Cerebellar cortex (tissue), 1 donor: ENCODE data around the gene CASQ1.
A peak's percentile ranks its signal among the peaks of the same experiment; 100 is the strongest.

Source experiments
- DNase-seq: peaks from one replicate; pipeline ENCODE4 v3.0.0-alpha.2; 2015; ENCODE audit warnings: low spot score

CASQ1 gene

DNA sequence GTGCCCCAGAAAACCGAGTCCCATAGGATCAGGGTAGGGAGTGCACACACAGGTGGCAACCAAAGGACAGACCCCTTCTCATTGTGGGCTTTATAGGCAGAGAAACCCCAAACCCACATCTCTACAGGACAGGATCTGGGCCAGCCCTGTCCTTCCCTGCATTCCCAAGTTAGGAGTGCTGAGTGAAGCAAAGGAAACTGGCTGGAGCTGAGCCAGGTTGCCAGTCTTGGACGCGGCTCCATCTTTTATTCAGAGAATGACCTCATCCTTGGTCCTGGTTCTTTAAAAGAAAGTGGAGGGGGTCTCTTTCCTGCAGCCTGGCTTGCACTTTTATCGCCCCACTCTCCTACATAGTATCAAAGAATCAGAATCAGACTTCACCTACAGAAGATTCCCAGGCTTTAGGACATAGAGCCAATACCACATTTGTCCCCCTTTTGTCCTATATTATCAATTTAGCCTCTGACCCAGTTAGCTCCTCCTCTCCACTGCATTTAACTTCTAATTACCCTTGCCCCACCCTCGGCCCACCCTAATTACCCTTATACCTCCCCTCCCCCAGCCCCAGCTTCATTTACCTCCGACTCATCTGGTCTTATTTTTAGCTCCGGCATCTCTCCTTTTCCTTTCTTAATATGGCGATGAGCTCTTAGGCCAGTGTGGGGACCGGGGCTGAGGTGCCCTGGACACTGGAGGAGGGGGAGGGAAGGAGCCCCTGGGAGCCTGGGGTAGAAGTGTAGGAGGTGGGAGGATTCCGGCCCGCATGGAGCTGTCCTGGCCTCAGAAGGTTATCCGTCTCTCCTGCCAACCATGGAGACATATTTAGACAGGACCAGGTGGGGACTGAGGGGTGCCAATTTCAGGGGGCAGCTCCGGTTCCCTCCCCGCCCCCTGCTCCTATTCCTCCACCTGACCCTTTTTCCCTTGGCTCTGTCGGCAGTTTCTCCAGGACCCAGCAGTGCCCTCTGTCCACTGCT is at the start of gene CASQ1:
CASQ1 (plus strand) TSS at position 927 of the 977 bp plus-strand sequence. CDS start 177 bp downstream, outside the sequence.
- DNase-seq: peak; percentile 73

DNA sequence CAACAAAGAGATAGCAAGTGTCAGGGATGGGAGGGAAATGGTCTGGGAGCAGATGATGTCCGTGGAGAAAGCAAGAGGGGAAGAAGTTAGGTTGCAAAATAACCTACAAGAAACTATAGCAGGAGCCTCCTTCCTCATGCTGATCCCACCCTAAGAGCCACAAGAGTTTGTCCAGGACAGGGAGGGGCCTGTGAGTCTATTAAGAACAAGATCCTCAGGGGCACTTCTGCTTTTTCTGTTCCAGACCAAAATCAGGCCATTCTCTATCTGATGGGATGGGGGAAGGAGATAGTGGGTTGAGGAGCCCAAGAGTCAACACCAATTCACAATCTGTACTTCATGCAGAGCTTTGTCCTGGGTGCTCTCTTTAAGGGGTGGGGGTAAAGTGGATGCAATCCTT is 46.7 kb upstream of the CASQ1 start:
- no peak for DNase-seq

DNA sequence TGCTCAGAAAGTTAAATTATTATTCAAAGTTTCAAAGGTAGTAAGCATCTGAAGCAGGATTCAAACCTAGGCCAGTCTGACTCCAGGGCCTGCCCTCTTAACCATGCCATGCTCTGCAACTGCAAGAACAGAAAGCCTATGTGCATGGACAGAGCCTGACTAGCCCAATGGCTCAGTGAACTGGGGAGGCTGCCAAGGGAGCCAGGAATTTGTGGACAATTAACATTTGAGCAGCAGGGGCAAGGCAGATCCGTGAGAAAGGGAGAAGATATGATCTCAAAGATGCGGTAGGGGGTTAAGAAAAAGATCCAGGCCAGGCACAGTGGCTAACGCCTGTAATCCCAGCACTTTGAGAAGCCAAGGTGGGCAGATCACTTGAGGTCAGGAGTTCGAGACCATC is 45.5 kb upstream of the CASQ1 start:
- no peak for DNase-seq

DNA sequence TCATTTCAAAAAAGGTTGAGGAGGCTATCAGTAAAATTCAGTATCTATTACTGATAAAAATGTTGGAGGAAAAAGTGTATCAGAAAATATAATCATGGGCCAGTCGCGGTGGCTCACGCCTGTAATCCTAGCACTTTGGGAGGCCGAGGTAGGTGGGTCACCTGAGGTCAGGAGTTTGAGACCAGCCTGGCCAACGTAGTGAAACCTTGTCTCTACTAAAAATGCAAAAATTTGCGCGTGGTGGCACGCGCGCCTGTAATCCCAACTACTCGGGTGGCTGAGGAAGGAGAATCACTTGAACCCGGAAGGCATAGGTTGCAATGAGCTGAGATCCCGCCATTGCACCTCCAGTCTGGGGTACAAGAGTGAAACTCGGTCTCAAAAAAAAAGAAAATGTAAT is 44.3 kb upstream of the CASQ1 start:
- DNase-seq: no peak

DNA sequence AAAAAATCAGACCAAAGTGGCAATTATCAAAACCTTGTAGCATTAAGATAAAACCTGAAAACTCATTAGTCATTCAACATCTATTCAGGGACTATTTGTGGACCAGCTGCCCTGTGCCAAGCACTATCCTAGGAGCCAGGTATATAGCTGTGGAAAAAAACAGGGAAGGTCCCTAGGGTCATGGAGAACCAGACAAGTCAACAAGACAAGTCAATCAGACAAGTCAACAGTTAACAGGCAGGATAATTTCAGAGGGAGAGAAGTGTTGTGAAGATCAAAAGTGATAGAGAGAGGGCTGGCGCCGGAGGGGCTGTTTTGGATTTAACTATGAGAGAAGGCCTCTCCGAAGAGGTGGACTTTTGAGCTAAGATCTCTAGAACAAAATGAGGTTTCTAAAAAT is 42.3 kb upstream of the CASQ1 start:
- DNase-seq: no peak

DNA sequence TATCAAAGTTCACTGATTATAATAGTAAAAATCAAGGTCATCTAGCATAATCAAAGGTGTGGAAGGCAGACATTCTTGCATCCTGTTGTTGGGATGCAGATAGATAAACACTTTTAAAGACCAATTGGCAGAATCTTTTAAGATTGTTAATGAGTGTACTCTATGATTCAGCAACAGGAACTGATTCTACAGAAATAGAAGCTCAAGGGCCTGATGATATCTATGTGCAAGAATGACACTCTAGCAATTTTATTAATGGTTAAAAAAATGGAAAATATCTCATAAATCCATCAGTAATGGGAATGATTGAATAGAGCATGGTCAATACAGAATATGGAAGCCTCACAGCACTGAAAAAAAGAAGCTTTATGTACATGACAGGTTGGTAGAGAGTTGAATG is 41.1 kb upstream of the CASQ1 start:
- DNase-seq: no peak

DNA sequence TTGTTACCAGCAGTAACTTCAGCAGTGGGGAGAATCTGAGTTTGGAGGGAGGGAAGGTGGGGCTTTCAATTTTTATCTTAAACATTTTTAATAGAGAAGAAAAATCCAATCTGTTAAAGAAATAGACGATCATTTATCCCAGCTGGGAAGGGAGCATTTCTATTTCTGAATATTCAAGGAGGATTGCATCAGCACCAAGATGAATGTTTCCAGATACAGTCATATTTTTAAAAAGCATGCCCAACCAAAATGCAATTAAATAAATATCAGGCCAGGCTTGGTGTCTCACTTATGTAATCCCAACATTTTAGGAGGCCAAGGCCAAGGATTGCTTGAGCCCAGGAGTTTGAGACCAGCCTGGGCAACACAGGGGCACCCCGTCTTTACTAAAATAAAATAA is 40.7 kb upstream of the CASQ1 start:
- DNase-seq: no peak

DNA sequence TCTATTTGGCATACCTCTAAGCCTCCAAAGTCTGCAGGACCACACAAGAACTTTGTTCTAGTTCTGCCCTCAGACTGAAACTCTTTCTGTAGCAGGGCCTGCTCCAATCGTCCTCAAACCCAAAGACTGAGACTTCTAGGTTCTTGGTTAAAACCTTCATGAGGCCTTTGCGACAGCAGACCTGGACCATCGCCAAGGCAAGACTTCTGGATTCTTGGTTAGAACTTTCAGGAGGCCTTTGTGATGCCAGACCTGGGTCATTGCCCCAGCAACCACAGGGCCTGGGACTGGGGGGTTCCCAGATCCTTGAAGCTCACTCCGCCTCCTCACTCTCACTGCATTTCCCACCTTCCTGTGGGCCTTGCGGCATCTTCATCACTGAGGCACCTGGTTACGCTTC is 39.1 kb upstream of the CASQ1 start, which contains the start of gene ATP1A4:
ATP1A4 (plus strand) TSS at position 301 of the 400 bp plus-strand sequence. CDS start 438 bp downstream, outside the sequence.
- no peak for DNase-seq

DNA sequence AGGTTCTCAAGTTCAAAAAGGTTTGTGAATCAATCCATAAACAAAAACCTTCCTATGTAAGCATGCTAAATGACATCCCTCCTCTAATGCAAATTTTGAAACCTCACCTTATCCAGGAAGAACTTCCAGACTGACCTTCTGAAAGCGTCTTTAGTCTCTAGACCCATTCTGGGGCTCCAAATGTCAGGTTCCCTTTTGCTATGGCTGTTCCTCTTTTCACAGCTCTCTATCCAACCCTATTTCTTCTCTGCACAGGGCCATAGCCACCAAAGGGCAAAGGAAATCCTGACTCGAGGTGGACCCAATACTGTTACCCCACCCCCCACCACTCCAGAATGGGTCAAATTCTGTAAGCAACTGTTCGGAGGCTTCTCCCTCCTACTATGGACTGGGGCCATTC is 35.6 kb upstream of the CASQ1 start:
- no peak for DNase-seq

DNA sequence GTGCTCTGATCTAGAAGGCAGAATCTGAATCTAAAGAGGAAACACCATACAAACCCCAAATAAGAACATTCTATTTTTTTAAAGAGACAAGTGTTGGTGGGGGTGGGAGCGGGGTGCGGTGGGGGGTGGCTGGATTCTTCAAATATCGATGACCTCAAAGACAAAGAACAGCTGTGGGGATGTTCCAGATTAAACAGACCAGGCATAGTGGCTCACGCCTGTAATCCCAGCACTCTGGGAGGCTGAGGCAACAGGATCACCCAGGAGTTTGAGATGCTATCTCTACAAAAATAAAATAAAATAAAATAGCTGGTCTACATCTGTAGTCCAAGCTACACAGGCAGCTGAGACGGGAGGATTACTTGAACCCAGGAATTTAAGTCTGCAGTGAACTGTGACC is 34.0 kb upstream of the CASQ1 start:
- DNase-seq: no peak

DNA sequence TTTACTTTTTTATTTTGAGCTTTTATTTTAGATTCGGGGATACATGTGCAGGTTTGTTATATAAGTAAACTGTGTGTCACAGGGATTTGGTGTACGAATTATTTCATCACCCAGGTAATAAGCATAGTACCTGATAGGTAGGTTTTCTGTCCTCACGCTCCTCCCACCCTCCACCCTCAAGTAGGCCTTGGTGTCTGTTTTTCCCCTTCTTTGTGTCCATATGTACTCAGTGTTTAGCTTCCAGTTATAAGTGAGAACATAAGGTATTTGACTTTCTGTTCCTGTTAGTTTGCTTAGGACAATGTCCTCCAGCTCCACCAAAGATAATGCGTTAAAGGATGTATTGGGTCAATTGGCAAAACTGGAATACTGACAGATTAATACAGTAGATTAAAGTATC is 33.2 kb upstream of the CASQ1 start:
- no peak for DNase-seq

DNA sequence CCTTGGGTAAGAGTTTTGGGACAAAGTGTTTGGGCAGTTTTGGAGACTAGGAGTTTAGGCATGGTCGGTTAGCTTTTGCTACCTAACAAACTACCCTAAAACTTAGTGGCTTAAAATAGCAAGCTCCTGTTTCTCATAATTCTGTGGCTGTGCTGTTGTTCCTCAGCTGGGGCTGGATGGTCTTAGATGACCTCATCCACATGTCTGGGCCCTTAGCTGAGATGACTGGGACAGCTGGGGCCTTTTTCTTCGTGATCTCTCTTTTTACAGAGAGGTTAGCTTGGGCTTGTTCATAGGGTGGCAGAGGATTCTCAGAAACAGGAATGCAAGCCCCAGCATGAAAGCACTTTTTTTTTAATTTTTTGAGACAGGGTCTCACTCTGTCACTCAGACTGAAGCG is 32.3 kb upstream of the CASQ1 start:
- DNase-seq: no peak

DNA sequence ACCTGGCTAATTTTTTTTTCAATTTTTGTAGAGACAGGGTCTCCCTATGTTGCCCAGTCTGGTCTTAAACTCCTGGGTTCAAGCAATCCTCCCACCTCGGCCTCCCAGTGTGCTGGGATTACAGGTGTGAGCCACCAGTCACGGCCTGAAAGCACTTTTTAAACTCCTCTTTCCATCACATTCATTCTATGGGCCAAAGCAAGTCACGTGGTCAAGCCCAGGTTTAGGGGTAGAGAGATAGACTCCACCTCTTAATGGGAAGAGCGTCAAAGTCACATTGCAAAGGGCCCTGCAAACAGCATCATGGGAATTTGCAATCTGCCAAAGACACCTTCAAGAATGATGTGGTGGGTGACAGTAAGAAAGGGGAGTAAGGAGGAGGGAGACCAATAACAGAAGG is 31.8 kb upstream of the CASQ1 start:
- DNase-seq: no peak

DNA sequence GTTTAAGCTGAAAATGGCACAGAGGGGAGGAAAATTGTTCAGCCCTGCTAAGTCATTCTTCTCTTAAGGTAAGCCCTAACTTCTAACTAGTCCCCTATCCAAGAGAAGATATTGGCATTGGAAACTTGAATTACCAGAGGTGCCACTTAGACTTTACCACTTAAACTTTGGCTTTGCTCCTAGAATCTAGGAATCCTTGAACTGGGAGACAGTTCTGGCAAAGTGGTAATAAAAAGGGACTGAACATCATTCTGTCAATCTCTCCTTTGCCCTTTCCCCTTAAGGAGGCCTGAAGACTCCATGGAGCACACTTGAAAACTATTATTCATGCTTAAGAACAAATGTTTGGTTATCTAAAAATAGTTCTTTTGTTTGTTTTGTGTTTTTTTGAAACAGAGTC is 30.5 kb upstream of the CASQ1 start:
- no peak for DNase-seq

DNA sequence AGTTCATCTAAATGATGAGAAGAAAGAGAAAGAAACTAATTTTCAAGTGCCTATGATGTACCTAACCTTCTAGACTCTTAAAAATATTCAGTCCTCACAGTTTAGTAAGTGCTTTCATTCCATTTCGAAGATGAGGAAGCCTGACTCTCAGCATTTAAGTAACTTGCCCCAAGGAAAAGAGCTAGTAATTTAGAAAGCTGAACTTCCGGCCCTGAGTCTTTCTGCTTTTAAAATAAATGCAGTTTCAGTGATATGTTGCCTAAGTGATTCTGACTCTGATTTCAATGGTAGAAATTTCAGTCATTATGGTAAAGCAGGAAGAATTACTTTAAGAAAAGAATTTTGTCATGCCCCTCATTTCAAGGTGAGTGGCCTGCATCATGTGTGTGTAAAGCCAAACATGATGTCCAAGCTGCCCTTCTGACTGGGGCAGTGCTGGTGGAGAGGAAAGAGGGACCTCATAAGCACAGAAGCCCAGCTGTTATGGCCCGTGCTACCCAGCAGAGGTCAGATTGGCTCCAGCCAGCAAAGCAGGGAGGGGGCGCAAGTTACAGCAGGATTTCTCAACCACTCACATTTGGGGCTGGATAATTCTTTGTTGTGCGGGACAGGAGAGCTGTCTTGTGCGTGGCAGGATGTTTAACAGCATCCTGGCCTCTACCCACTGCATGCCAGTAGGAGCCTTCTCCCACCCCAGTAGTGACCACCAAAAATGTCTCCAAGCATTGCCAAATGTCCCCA is 28.2 kb upstream of the CASQ1 start:
- DNase-seq: peak; percentile 26

DNA sequence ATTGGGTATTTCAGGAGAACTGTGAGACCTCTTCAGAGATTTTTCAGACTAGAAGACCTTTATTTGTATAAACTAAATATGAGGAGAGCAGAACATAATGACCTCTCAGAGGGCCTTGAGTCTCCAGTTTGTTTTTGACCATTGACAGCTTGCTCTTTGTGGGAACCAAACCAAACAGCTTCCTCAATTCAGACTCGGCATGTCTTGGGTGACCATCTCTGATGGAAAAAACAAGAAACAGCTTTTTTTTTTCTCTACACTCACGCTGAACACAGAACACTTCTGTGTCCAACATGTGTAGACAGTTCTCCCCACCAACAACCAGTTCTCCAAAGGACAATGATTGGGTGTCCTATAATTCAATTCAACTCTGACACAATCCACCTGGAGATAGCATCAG is 27.4 kb upstream of the CASQ1 start:
- DNase-seq: no peak

DNA sequence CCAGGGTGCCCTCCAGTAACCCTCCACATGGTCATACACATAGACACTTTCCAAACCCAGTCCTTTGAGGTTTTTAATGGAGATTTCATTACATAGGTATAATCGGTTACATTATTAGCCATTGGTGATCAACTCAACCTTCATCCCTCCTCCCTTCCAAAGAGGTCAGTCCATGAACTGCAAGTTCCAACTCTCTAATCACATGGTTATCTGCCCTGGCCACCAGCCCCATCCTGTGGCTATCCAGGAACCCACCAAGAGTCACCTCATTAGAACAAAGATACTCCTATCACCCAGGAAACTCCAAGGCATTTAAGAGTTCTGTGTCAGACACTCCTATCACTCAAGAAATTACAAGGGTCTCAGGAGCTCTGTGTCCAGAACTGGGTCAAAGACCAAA is 26.8 kb upstream of the CASQ1 start:
- DNase-seq: no peak

DNA sequence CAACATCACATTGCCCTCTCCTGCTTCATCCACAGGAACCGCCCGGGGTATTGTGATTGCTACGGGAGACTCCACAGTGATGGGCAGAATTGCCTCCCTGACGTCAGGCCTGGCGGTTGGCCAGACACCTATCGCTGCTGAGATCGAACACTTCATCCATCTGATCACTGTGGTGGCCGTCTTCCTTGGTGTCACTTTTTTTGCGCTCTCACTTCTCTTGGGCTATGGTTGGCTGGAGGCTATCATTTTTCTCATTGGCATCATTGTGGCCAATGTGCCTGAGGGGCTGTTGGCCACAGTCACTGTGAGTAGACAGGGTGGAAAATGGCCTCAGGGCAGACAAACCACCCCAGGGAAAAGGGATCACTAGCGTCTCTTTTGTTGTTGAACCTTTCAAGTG is 26.3 kb upstream of the CASQ1 start:
- DNase-seq: no peak

DNA sequence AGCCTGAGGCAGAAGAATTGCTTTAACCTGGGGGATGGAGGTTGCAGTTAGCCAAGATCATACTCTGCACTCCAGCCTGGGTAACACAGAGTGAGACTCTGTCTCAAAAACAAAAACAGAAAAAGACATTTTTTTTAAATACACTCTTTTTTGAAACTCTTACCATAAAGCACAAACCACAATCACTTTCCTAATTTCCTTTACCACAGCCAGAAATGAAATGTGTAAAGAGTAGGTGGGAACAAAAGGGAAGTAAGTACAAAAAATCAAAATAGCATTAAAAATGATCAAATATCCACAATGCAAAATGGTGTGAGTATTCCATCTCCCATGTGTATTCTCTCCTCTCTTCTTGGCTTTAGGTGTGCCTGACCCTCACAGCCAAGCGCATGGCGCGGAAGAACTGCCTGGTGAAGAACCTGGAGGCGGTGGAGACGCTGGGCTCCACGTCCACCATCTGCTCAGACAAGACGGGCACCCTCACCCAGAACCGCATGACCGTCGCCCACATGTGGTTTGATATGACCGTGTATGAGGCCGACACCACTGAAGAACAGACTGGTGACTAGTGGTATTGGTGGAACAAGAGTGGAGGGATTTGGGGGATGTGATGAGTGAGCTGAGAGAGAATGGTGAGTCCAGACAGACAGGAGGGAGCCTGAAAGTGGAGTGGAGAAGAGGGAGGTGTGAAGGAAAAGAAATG is 24.1 kb upstream of the CASQ1 start:
- no peak for DNase-seq

DNA sequence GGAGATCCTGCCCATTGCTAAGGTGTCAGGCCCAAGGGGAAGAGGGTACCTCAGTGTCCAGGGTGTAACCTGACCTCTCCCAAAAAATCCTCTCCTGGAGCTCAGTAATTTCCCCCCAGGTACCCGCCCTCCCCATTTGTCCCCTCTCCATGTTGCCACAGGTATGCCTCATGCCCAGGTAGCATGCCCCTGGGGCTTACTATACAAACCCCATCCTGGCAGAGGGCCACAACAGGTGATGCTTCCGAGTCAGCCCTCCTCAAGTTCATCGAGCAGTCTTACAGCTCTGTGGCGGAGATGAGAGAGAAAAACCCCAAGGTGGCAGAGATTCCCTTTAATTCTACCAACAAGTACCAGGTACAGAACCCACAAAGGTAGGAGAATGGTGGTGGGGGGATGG is 23.3 kb upstream of the CASQ1 start:
- DNase-seq: no peak

DNA sequence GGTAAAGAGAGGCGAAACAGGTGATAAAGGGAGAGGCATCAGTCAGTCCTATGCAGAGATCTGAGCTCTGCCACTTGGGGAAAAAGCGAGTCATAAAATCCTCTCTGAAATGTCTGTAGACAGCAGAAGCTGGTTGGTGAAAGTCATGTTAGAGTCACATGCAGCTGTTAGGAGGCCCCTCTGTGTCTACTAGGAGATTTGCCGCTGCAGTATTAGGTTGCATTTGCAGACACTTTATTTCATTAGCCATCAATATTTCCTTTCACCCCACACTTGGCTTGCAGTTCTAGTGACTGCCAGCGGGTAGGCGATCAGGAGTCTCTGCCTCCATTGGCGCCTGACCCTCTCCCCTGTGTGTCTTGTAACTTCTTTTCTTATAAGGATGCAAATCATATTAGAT is 22.8 kb upstream of the CASQ1 start:
- DNase-seq: no peak

DNA sequence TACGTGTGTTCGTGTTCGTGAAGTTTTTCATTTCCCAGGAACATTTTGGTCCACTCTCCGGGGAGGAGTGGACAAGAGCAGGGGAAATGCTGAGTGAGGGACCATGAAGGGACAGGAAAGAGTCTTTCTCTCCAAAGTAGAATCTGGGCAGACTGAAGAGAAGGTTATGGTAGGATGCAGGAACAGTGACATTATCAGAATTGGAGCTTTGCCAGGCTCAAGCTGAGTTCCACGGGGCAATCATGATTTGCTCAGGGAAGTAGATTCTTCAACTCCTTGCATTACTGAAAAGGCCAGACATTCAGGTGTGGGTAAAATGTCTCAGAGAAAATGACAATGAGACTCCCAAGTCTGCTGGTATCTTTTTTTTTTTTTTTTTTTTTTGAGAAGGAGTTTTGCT is 22.4 kb upstream of the CASQ1 start:
- DNase-seq: no peak
